HFFc6 (cell line): ENCODE results near the gene LDB3. TPM values are rescaled to one million over a fixed set of nuclear protein-coding genes. Genes with fewer than 3 reads are reported as not detected.

Experiments used
- DNase-seq: peaks from one replicate; pipeline ENCODE4 v3.0.0-alpha.2; 2018
- H3K27ac Mint-ChIP-seq: 2 replicates; pipeline ENCODE4 v1.8.0; 2020; ENCODE audit warnings: mild to moderate bottlenecking, mixed read lengths
- H3K27me3 Mint-ChIP-seq: 2 replicates; pipeline ENCODE4 v1.8.0; 2021; ENCODE audit warnings: mild to moderate bottlenecking, moderate library complexity, mixed read lengths; ENCODE audit not compliant: insufficient read depth
- H3K36me3 Mint-ChIP-seq: 2 replicates; pipeline ENCODE4 v1.8.0; 2021; ENCODE audit warnings: low read depth, mixed read lengths
- H3K4me1 Mint-ChIP-seq: 2 replicates; pipeline ENCODE4 v1.8.0; 2020; ENCODE audit warnings: low read depth, mixed read lengths
- H3K4me3 Mint-ChIP-seq: 2 replicates; pipeline ENCODE4 v1.8.0; 2020; ENCODE audit warnings: mild to moderate bottlenecking, moderate library complexity, mixed read lengths
- H3K9me3 Mint-ChIP-seq: 2 replicates; pipeline ENCODE4 v1.8.0; 2020; ENCODE audit warnings: mild to moderate bottlenecking, mixed read lengths
- CTCF ChIP-seq: fragments of 200-600 bp; sonication (generic); IDR thresholded peaks from 2 replicates; pipeline ENCODE4 v1.5.0; 2021; ENCODE audit warnings: antibody characterized with exemption, mild to moderate bottlenecking
- total RNA-seq, 6 experiments: library from RNA; stranded (reverse); fragmentation: NEBNext Ultra II Directional; extraction: Animal tissue kit (Norgen Biotek cat#: 25700); gene quantifications; 2 replicates in 1 of 6; 3 replicates in 5 of 6; pipeline ENCODE4 v1.2.3, GENCODE V29; 2021

Gene LDB3
- total RNA-seq, 6 experiments from 2014 or later = 0.55 to 1.3 (median 0.66) TPM

GRCh38 chr10:86647773-86648703, 20.3 kb upstream of the LDB3 start:
- peak overlapping the region; percentile 54 for H3K4me3 Mint-ChIP-seq
- H3K27me3 Mint-ChIP-seq = peaks cover 8% of the 10 kb centered on the region
- peaks cover 56% of the 10 kb centered on the region for H3K4me1 Mint-ChIP-seq
- no peaks in the 10 kb centered on the region for H3K36me3 Mint-ChIP-seq
- TF ChIP-seq CTCF = peak; percentile 39; the same call in 1 of the 2 replicates
- DNase-seq = peak; percentile 90
- peak overlapping the region; percentile 32 for H3K27ac Mint-ChIP-seq
- no peaks in the 10 kb centered on the region for H3K9me3 Mint-ChIP-seq

- Mint-ChIP-seq H3K4me1 (peaks cover 49% of the 10 kb centered on the region), H3K36me3 (no peaks in the 10 kb centered on the region), H3K27ac (no peak overlapping the region), H3K27me3 (peaks cover 8% of the 10 kb centered on the region), H3K9me3 (no peaks in the 10 kb centered on the region), H3K4me3 (no peak overlapping the region; the same call in 1 of the 2 replicates)
- DNase-seq = peak; percentile 91
- no peak for TF ChIP-seq CTCF
Observed at GRCh38 chr10:86648704-86649427, 19.4 kb upstream of the LDB3 start.

- TF ChIP-seq CTCF = no peak
- DNase-seq = no peak
- Mint-ChIP-seq H3K4me1 (peaks cover 42% of the 10 kb centered on the region), H3K27ac (no peak overlapping the region), H3K9me3 (no peaks in the 10 kb centered on the region), H3K4me3 (no peak overlapping the region; the same call in 1 of the 2 replicates), H3K27me3 (peaks cover 8% of the 10 kb centered on the region), H3K36me3 (no peaks in the 10 kb centered on the region)
Observed at GRCh38 chr10:86649471-86650150, 18.7 kb upstream of the LDB3 start.

- Mint-ChIP-seq H3K27ac (no peak overlapping the region), H3K27me3 (peaks cover 8% of the 10 kb centered on the region), H3K4me3 (no peak overlapping the region), H3K9me3 (no peaks in the 10 kb centered on the region), H3K4me1 (peaks cover 41% of the 10 kb centered on the region), H3K36me3 (no peaks in the 10 kb centered on the region)
- no peak for DNase-seq
- TF ChIP-seq CTCF = no peak
Observed at GRCh38 chr10:86650151-86650550, 18.2 kb upstream of the LDB3 start.

GRCh38 chr10:86651021-86651471, 17.3 kb upstream of the LDB3 start:
- peaks cover 8% of the 10 kb centered on the region for H3K27me3 Mint-ChIP-seq
- no peak overlapping the region for H3K4me3 Mint-ChIP-seq
- TF ChIP-seq CTCF = no peak
- no peak overlapping the region for H3K27ac Mint-ChIP-seq
- DNase-seq = no peak
- H3K9me3 Mint-ChIP-seq = no peaks in the 10 kb centered on the region
- peaks cover 41% of the 10 kb centered on the region for H3K4me1 Mint-ChIP-seq
- H3K36me3 Mint-ChIP-seq = no peaks in the 10 kb centered on the region
